A673 (cell line): ENCODE results near the gene LAMB4. TPM values are rescaled to one million over a fixed set of nuclear protein-coding genes. Genes with fewer than 3 reads are reported as not detected.

Experiments used
- BruUV-seq: library from RNA; stranded (reverse); fragments of 400-500 nt; replicated peaks from 2 replicates; lab custom pipeline; 2021; lab: Mats Ljungman, UMichigan
- CTCF ChIA-PET: fragments of 300-600 bp; sonication (Branson Sonifier 250); formaldehyde crosslinking; loops from one replicate; lab custom pipeline; 2022; ENCODE audit warnings: antibody characterized with exemption; lab: Charles Lee
- POLR2A ChIA-PET: fragments of 300-600 bp; sonication (Branson Sonifier 250); formaldehyde crosslinking; loops from one replicate; lab custom pipeline; 2022; ENCODE audit warnings: antibody characterized with exemption; ENCODE audit not compliant: low non-redundant PET; lab: Charles Lee
- DNase-seq: peaks from one replicate; pipeline ENCODE4 v3.0.0-alpha.2; 2015; ENCODE audit warnings: low spot score
- H3K27ac ChIP-seq: fragments of 200-600 bp; sonication (generic); 2 replicates; pipeline ENCODE4 v1.5.1; 2016; ENCODE audit warnings: mixed run types, low read depth, mild to moderate bottlenecking, mixed read lengths, antibody characterized with exemption, low read length; ENCODE audit not compliant: poor library complexity, severe bottlenecking
- H3K27me3 ChIP-seq: fragments of 200-600 bp; sonication (generic); replicated peaks from 2 replicates; pipeline ENCODE4 v1.6.1; 2017; ENCODE audit warnings: mixed run types, low read depth, mild to moderate bottlenecking, mixed read lengths, antibody characterized with exemption, low read length; ENCODE audit not compliant: insufficient read depth, poor library complexity
- H3K36me3 ChIP-seq: fragments of 200-600 bp; sonication (generic); 2 replicates; pipeline ENCODE4 v1.6.1; 2016; ENCODE audit warnings: mixed run types, mild to moderate bottlenecking, mixed read lengths, antibody characterized with exemption, low read length; ENCODE audit not compliant: insufficient read depth, poor library complexity, severe bottlenecking
- H3K4me1 ChIP-seq: fragments of 200-600 bp; sonication (generic); 2 replicates; pipeline ENCODE4 v1.6.1; 2017; ENCODE audit warnings: mixed run types, mild to moderate bottlenecking, mixed read lengths, antibody characterized with exemption, low read length; ENCODE audit not compliant: insufficient read depth, poor library complexity, severe bottlenecking
- H3K4me3 ChIP-seq: fragments of 200-600 bp; sonication (generic); 2 replicates; pipeline ENCODE4 v1.5.1; 2016; ENCODE audit warnings: low read depth, mixed run types, mild to moderate bottlenecking, mixed read lengths, low read length; ENCODE audit not compliant: poor library complexity, severe bottlenecking
- H3K9me3 ChIP-seq: fragments of 200-600 bp; sonication (generic); 2 replicates; pipeline ENCODE4 v1.6.1; 2016; ENCODE audit warnings: mixed run types, low read depth, mild to moderate bottlenecking, mixed read lengths, antibody characterized with exemption, low read length; ENCODE audit not compliant: poor library complexity, severe bottlenecking
- CTCF ChIP-seq: fragments of 300-800, 200-600 bp; sonication (generic); conservative IDR thresholded peaks from 2 replicates; pipeline ENCODE4 v1.5.1; 2017; ENCODE audit warnings: low read depth, mild to moderate bottlenecking, antibody characterized with exemption, low read length, moderate library complexity, mixed read lengths
- EZH2 ChIP-seq: fragments of 200-600 bp; sonication (generic); IDR thresholded peaks from 2 replicates; pipeline ENCODE4 v1.6.1; 2017; ENCODE audit warnings: borderline replicate concordance, low read depth, mild to moderate bottlenecking, mixed read lengths, antibody characterized with exemption, low read length; ENCODE audit not compliant: poor library complexity, severe bottlenecking
- intact Hi-C: fragments of 100-400 bp; cut with micrococcal nuclease; formaldehyde crosslinking; loops from one replicate; pipeline ENCODE4 v1.10.0; 2022; ENCODE audit not compliant: unreplicated experiment
- total RNA-seq: library from RNA; stranded (reverse); gene quantifications from 2 replicates; pipeline ENCODE4 v1.2.3, GENCODE V29; 2021

LAMB4 gene
- total RNA-seq, 1 experiment from 2014 or later = 0.21 TPM

- no peaks in the 10 kb centered on the region for H3K4me1 ChIP-seq
- intact Hi-C loops = no loop called here
- no peaks in the 10 kb centered on the region for H3K9me3 ChIP-seq
- ChIA-PET POLR2A (no interaction called here), CTCF (no interaction called here)
- no peak for DNase-seq
- H3K36me3 ChIP-seq = no peaks in the 10 kb centered on the region
- BruUV-seq = no TSS peak
- H3K27ac ChIP-seq = no peak overlapping the region
- TF ChIP-seq CTCF (no peak), EZH2 (no peak)
- H3K4me3 ChIP-seq = no peak overlapping the region
- no peaks in the 10 kb centered on the region for H3K27me3 ChIP-seq
Observed at GRCh38 chr7:108157606-108158335, 27.6 kb upstream of the LAMB4 start.

DNA sequence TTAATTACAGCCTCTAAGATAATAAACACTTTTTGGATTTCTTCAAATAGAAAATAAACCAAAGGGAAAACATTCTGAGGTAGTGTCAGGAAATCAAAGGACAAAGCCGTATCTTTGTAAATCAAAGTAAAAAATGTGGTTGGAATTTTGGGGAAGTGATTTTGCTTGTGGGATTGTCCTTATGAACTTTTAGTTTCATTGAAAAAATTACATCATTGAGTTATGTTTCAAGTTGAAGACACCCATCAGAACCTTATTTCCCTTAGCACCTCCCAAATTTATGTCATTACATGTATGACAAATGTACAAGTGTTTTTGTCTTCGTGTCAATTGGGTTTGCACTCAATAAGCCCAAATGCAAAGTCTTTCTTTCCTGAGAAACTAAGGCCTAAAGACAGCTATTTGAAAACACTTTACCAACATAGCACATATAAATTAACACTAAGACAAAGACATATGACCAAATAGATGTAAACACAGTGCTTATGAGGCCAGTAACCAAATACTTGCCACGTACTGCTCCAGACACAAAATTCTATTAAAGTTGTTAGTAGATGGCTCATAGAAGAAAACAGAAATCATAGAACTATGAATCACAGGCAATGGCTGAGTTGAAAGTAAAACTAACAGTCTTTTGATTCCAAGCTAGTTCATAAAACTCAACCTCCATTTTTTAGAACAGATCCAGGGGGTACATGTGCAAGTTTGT, 26.9 kb upstream of the LAMB4 start:
- CTCF ChIA-PET = no interaction called here
- TF ChIP-seq EZH2 = no peak
- no peak for TF ChIP-seq CTCF

GRCh38 chr7:108152198-108152597, 22.0 kb upstream of the LAMB4 start:
- intact Hi-C loops = no loop called here
- DNase-seq = no peak
- CTCF ChIA-PET = no interaction called here
- no TSS peak for BruUV-seq
- H3K9me3 ChIP-seq = no peaks in the 10 kb centered on the region
- no peak overlapping the region for H3K27ac ChIP-seq
- TF ChIP-seq EZH2 = no peak
- no peak for TF ChIP-seq CTCF
- no peaks in the 10 kb centered on the region for H3K36me3 ChIP-seq
- H3K4me1 ChIP-seq = no peaks in the 10 kb centered on the region
- POLR2A ChIA-PET = no interaction called here
- no peaks in the 10 kb centered on the region for H3K27me3 ChIP-seq
- H3K4me3 ChIP-seq = no peak overlapping the region

More for the DNA sequence above, 26.9 kb upstream of the LAMB4 start:
- H3K27ac ChIP-seq = no peak overlapping the region
- H3K27me3 ChIP-seq = no peaks in the 10 kb centered on the region
- no peaks in the 10 kb centered on the region for H3K9me3 ChIP-seq
- no peak for DNase-seq
- H3K4me3 ChIP-seq = no peak overlapping the region
- H3K36me3 ChIP-seq = no peaks in the 10 kb centered on the region
- no peaks in the 10 kb centered on the region for H3K4me1 ChIP-seq
- POLR2A ChIA-PET = no interaction called here
- intact Hi-C loops = no loop called here
- no TSS peak for BruUV-seq
